T47D (cell line): ENCODE measurements around the gene UQCC2.

Source experiments
- DNase-seq, 2 experiments: peaks; one replicate each; pipeline versions ENCODE4 v3.0.0 to v3.0.0-alpha.2; 2011 to 2012; ENCODE audit warnings: low read depth in 1 of 2, low spot score in 1 of 2
- JUND ChIP-seq: IDR thresholded peaks from 2 replicates; pipeline ENCODE4 v1.6.1; 2012; ENCODE audit warnings: low read depth
- in situ Hi-C: cut with HindIII; loops from 2 replicates; pipeline ENCODE4 v1.10.0; 2016; ENCODE audit warnings: low sequenced_read_pairs, low pct_unique_long_range_greater_than_20kb

UQCC2 gene

DNA sequence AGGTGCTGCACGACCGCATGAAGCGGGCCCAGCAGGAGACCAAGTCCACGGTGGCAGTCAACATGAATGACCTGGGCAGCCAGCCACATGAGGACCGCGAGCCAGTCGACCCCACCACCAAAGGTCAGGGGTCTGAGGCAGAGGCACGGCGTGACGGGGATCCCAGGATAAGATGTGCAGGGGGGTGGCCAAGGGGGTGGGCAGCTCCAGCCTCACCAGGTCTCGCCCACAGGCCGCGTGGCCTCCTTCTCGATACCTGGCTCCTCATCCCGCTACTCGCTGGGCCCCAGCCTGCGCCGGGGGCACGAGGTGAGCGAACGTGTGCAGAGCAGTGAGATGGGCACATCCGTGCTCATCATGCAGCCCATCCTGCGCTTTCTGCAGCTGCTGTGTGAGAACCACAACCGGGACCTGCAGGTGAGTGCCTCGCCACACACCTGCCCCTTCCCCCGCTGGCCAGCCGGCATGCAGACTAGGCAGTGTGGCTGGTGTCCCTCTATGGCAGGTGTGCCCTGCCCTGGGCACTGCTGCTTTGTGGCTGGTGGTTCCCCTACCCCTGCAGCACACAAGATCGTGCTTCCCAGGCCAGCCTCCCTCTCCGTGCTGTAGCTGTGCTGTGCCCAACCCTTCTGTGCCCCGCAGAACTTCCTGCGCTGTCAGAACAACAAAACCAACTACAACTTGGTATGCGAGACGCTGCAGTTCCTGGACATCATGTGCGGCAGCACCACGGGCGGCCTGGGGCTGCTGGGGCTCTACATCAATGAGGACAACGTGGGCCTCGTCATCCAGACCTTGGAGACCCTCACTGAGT, 25.9 kb downstream of the UQCC2 start:
- TF ChIP-seq JUND: no peak

DNA sequence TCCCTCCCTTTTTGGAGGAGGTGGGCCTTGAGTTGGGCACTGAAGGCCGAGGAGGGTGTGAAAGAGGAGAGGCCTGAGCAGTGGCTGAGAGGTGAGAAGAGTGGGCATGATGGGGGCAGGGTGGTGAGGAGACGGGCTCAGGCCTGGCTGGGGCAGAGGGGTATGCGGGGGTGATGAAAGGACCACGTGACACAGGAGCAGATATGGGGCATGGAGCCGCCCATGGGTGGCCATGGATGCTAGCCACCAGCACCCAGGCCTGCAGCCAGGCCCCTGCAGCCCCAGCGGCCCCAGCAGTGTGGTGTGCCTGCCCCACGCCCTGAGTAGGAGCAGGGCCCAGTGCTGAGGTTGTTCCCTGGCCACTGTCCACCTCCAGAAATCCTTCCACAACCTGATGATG, 26.5 kb downstream of the UQCC2 start:
- no peak for DNase-seq
- in situ Hi-C loops: no loop called here
- TF ChIP-seq JUND: no peak

More for the DNA sequence above, 25.9 kb downstream of the UQCC2 start:
- in situ Hi-C loops: no loop called here
- DNase-seq: no peak

DNA sequence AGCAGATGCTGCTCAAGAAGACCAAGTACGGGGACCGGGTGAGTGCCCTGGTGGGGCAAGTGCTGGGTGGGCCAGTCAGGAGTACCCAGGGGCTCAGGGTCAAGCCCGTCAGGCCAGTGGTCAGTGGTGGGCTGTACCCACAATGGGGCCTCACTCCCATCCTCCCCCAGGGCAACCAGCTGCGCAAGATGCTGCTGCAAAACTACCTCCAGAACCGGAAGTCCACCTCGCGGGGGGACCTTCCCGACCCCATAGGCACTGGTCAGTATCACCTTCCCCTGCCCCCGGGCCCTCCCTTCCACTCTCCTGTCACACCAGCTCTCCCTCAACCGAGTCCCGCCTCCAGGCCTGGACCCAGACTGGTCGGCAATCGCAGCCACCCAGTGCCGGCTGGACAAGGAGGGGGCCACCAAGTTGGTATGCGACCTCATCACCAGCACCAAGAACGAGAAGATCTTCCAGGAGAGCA, 27.0 kb downstream of the UQCC2 start:
- in situ Hi-C loops: no loop called here
- DNase-seq: no peak
- TF ChIP-seq JUND: no peak

DNA sequence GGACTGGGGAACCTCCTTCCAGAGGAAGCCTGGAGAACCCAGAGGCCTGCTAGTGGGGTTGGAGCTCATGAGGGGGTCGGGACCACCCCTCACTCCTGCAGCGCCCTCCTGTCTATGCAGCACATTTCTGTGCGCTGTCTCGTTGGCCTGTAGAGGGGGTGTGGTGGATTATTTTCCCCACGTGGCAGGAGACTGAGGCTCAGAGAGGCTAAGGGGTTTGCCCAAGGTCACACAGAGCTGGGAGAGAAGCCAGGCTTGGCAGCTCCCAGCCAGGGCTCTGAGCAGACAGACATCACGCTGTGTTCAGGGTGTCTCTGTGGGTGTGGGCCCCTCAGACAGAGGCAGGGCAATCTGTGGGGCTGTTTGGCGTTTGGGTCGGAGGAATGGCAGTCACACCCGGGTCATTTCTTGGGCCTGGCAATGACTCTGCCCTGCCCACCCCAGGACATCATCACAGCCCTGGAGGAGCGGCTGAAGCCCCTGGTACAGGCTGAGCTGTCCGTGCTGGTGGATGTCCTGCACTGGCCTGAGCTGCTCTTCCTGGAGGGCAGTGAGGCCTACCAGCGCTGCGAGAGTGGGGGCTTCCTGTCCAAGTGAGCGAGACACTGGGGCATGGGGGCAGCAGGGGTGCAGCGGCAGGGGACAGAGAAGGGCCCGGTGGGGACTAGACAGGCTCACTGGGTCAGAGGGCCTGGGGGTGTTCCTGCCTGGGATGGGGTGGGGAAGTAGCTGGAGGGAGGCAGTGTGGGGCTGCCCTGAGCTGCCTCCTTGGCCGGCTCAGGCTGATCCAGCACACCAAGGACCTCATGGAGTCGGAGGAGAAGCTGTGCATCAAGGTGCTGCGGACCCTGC, 27.7 kb downstream of the UQCC2 start:
- no peak for DNase-seq
- in situ Hi-C loops: no loop called here

DNA sequence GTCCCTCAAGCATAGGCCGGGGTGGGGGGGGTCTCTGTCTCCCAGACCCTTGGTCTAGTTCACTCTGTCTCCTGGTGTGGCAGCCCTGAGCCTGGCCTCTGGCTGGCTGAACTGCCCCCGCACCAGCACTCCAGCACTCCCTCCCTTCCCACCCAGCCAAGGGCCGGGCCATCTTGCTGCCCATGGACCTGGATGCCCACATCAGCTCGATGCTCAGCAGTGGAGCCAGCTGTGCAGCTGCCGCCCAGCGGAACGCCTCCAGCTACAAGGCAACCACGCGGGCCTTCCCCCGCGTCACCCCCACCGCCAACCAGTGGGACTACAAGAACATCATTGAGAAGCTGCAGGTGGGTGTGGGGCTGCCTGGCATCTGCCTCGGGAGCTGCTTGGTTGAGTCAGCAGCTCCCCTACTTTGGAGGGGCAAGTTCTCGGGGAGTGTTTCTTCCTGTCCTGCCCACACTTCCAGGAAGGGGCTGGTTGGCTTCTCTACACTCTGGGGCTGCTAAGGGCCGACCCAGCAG, 28.4 kb downstream of the UQCC2 start:
- DNase-seq: no peak
- in situ Hi-C loops: no loop called here
- TF ChIP-seq JUND: no peak

More for the DNA sequence above, 27.7 kb downstream of the UQCC2 start:
- TF ChIP-seq JUND: no peak

DNA sequence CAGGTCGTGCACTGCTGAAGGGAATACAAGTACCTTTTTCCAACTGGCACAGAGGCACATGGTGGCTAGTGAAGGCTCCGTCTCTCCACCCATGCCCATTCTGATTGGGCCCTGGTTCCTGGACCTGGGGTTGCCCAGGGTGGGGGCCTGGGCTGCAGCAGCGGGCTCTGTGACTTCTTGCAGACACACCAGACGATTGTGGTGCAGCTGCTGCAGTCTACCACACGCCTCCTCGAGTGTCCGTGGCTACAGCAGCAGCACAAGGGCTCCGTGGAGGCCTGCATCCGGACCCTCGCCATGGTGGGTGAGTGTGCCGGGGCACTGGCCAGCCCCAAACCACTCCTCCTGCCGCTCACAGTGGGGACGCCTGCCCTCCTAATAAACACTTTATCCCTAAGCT, 29.2 kb downstream of the UQCC2 start:
- in situ Hi-C loops: no loop called here
- no peak for DNase-seq
- no peak for TF ChIP-seq JUND

DNA sequence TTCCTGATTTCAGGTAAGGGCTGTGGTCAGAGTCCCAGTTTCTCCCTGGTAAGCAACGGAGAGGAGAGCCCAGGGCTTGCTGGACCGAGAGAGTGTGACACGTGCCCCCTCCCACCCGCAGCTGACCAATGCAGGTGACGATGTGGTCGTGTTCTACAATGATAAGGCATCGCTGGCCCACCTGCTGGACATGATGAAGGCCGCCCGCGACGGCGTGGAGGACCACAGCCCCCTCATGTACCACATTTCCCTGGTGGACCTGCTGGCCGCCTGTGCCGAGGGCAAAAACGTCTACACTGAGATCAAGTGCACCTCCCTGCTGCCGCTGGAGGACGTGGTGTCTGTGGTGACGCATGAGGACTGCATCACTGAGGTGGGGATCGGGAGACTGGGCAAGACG, 31.7 kb downstream of the UQCC2 start:
- DNase-seq: no peak
- TF ChIP-seq JUND: no peak
- in situ Hi-C loops: no loop called here

DNA sequence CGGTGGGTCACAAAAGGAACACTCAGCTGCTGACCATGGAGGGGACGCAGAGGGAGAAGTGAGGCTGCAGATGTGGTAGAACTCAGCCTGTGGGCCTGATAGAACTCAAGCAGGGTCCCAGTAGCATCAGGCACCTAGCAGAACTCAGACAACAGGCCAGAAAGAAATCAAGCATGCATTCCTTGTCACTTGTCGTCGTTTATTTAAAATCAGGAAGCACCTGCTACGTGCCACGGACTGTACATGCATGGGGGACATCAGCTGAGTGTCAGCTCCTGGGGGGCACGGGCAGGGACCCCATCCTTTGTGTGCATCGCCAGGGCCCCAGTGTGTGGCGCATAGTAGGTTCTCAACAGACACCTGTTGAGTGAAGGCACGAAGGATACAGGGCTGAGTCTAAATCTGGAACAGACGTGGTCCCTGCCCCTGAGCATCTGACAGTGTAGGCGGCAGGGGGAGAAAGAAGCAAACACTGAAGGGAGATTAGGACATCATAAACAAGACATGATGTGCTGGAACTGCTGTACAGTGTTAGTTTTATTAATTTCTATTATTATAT, 32.5 kb downstream of the UQCC2 start:
- no peak for DNase-seq

DNA sequence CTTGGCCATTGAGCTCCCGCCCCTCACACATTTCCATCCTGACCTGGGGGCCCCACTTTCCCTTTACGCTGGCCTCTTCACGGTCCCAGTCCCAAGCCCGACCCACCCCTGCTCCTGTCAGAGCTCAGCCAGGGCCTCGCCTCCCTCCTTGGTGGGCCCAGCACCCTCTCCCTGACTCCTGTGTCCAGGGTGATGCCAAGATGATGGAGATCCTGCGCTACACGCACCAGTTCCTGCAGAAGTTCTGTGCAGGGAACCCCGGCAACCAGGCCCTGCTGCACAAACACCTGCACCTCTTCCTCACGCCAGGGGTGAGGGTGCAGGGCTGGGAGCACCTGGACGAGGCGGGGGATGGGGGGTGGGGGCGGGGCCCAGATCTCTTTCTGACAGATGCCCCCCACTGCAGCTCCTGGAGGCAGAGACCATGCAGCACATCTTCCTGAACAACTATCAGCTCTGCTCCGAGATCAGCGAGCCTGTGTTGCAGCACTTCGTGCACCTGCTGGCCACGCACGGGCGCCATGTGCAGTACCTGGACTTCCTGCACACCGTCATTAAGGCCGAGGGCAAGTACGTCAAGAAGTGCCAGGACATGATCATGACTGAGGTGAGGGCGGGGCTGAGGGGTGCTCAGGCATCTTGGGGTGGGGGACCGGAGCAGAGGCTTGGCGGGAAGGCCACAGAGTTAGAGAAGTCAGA, 33.1 kb downstream of the UQCC2 start:
- in situ Hi-C loops: no loop called here
- TF ChIP-seq JUND: no peak
- DNase-seq: no peak

More for the DNA sequence above, 32.5 kb downstream of the UQCC2 start:
- in situ Hi-C loops: no loop called here
- TF ChIP-seq JUND: no peak

DNA sequence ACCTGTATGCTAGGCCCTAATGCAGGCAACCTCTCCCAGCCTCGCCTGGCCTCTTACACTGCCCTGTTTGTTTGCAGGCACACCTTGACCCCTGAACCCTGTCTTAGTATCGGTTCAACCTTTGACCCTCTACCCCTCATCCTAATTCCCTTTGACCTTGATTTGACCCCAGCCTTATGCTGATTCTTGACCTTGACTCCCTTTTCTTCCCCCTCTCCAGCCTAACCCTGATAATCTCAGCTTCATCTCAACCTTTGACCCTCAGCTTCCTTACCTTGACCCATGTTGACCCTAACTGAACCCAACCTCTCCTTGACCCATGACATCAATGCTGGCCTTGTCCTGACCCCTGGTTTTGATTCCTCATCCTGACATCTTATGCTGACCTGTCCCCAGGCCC, 33.8 kb downstream of the UQCC2 start:
- DNase-seq: no peak
- in situ Hi-C loops: no loop called here
- TF ChIP-seq JUND: no peak

DNA sequence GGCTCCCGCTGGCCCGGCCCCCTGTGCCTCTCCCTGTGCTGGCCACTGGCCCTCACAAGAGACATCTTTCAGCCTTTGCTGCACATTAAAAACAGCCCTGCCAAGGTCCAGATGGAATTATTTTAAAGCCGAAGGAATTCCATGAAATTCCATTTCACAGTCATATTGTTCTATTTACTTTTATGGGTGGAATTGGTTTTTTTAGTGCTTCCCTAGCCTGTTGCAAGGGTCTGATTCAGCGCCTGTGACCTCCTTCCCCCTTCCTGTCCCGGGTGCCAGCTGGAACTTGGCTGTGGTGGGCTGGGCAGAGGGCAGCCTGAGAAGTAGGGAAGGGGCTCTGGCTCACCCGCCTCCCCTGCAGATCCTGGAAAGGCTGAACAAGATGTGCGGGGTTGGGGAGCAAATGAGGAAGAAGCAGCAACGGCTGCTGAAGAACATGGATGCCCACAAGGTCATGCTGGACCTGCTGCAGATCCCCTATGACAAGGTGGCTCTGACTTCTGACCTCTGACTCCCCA, 34.3 kb downstream of the UQCC2 start:
- in situ Hi-C loops: no loop called here
- TF ChIP-seq JUND: no peak
- DNase-seq: no peak
